HPDE6-E6E7 (cell line): Measurements from ENCODE around the gene ASB8.
A peak's percentile ranks its signal among the peaks of the same experiment; 100 is the strongest.

ENCODE experiments used
- DNase-seq: peaks from one replicate; pipeline ENCODE4 v3.0.0; 2011; ENCODE audit warnings: missing footprints; ENCODE audit errors: extremely low spot score

Gene ASB8, protein sequence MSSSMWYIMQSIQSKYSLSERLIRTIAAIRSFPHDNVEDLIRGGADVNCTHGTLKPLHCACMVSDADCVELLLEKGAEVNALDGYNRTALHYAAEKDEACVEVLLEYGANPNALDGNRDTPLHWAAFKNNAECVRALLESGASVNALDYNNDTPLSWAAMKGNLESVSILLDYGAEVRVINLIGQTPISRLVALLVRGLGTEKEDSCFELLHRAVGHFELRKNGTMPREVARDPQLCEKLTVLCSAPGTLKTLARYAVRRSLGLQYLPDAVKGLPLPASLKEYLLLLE

GRCh38 chr12:48157018-48157888 is at the start of gene ASB8:
TSS of gene ASB8 (minus strand) at chr12:48157515. CDS start at chr12:48153496, 4,019 bp downstream.
- DNase-seq = peak; percentile 96

DNA sequence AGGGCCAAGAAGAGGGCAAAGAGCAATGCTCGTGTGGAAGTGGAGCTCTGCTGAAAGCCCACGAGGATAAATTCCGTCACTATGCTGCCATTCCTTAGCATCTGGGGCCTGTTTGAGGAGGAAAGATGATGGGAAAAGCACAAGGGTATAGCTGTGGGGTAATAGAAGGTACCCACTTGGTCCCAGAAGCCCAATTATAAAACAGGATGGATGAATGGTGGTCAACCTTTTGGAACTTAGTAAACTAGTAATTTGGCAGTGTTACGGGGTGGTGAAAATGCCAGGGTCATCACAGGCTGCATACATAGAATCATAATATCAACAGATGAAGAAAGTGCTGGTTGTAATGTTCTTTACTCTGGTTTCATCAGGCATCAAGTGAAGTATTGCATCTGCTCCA is 45.9 kb upstream of the ASB8 start, which contains the start of gene OR10AD1:
Gene OR10AD1 (minus strand): TSS at position 101 of the 400 bp plus-strand sequence. CDS start 0 bp downstream, at position 101.
- DNase-seq = no peak

DNA sequence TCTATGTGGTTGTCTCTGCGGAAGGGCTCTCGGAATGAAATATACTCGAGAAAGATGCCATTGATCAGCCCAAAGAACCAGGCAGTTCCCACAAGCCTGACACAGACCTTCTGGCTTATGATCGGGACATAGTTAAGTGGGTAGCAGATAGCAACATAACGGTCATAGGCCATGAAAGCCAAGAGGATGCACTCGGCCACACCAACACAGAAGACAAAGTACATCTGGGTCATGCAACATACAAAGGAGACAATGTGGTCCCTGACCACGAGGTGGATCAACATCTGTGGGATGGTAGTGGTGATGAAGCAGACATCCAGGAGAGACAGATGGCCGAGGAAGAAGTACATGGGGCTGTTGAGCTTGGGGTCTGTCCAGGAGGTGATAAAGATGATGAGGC is 45.5 kb upstream of the ASB8 start:
- no peak for DNase-seq

DNA sequence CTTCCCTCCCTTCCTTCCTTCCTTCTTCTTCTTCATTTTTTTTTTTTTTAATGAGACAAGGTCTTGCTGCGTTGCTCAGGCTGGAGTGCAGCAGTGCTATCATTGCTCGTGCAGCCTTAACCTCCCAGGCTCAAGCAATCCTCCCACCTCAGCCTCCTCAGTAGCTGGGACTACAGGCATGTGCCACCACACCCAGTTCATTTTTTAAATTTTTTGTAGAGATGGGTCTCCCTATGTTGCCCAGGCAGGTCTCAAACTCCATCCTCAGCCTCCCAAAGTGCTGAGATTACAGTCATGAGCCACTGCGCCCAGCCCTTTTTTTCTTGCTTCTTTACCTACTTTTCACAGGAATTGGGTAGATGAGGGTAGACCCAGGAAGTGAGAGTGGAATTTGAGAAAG is 44.2 kb upstream of the ASB8 start:
- no peak for DNase-seq

DNA sequence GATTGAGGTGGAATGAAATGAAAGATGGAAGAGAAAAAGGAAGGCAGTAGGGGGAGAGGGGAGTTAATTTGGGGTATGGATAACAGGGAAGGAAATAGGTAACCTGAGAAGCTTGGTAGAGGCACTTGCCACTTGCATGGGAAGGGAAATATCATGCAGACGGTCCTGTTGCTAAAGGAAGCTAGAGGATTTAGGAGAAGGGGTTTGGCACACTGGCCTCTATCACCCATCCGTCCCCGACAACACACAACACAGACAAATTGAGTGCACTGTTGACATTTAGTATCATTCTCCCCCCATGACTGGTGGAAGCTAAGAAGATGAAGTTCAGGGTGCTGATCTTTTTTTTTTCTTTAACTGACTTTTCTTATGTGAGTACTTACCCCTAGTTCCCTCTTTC is 43.8 kb upstream of the ASB8 start:
- DNase-seq = no peak

DNA sequence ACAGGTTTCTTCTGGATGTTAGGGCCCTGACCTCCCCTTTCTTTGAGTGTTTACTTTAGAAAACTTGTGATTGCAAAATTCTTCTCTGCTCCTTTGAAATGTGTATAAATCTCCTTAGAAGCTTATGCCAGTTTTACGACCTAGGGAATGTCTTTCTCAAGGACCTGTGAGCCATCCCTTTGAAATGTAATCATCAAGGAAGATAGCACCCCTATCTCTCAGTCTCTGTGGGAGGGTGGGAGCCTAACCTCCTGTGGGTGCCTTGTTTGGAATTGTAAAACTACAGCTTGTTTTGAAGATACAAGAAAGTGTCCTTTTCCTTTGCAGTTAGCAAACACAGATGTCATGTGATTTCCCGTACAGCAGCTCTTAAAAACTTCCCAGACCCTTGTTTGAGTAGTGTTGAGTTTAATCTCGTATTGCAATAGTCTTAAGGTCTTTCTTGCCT is 42.5 kb upstream of the ASB8 start:
- no peak for DNase-seq

GRCh38 chr12:48198985-48199384 is 41.7 kb upstream of the ASB8 start:
- no peak for DNase-seq

- DNase-seq = no peak
Measured at GRCh38 chr12:48198672-48198971, 41.3 kb upstream of the ASB8 start.

- peak; percentile 97 for DNase-seq
Measured at GRCh38 chr12:48197971-48198671, 40.8 kb upstream of the ASB8 start.

GRCh38 chr12:48197549-48197970 is 40.2 kb upstream of the ASB8 start:
- no peak for DNase-seq

GRCh38 chr12:48194799-48195201 is 37.5 kb upstream of the ASB8 start:
- DNase-seq = no peak

DNA sequence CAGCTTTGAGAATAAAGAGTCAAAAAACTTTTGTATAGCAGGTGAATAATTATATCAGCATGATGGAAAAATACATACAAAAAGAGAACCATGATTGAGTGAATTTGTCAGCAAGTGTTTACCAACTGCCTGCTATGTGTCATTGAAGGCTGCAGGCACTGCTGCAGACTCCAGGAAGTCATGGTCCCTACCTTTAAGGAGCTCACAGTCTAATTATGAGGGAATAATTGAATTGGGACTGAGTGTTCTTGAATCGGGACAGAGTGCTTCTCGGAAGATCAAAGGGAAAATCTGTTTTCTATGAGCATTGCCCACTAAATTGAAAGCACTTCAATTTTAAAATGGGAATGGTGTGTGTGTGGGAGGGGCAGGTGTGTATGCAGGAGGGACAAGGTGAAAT is 36.3 kb upstream of the ASB8 start:
- DNase-seq = no peak

GRCh38 chr12:48192861-48193260 is 35.5 kb upstream of the ASB8 start:
- DNase-seq = no peak

- no peak for DNase-seq
Measured at GRCh38 chr12:48191096-48191495, 33.8 kb upstream of the ASB8 start.

- DNase-seq = peak; percentile 33
Measured at GRCh38 chr12:48189331-48190125, 32.2 kb upstream of the ASB8 start.

DNA sequence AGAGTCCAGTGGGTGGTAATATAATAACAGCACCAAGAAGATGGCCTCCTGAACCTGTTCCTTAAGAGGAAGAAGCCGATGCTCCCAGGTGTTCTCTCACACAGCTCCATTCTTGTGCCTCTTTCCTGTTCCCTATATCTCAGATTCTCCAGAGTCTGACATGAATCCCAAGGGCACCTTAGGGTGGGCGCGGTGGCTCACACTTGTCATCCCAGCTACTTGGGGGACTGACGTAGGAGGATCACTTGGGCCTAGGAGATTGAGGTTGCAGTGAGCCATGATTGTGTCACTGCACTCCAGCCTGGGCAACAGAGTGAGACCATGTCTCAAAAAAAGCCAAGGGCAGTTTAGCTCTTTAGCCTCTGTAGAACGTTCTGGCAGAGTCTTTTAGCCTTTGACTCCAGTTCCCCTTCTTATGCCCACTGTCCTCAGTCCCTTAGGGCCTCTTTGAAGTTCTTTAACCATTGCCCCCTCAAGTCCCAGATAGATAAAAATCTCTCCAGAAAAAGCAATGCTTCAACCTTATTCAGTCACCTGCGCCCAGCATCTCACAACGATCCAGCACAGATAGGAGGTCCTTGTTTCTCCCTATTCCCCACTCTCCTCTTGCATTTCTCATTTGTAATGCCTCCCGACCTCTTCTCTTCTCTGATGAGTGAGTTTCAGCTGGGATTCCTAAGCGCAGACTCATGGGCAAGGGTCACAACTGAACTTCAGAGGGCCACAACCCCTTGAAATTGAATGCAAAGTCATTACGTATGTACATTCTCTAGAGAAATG is 30.8 kb upstream of the ASB8 start:
- DNase-seq = no peak

DNA sequence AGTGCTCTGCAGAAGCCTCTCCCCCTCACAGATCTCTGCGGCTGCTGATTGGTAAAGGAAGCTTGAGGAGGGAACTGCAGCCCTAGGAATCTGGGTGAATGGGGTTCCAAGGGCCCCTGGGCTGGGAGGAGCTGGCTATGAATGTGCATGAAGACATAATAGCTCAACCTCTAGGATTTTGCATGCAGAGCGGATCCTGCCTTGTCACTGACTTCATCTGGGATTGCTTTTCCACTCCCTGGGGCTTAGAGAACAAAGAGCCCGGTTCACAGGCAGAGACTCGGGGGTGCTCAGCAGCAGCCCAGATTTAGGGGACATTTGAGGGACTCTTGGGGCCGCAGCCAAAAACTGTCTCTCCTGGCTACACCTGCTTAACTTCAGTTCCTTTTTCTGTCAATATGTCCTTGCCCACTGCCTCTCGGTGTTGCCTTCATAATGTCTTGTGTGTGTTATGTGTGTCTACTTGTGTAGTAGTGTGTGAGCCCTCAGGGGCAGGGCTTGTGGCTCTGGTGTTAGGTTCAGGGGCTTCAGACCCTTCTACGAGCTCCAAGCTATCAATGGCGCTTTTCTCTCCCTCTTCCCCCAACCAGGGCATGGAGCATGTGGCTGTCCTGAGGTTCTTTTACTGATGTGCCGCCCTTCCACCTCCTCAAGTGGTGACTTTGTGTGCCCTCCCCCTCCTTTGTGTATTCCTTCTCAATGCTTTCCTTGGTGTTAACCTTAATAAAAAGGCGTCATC is 28.0 kb upstream of the ASB8 start:
- no peak for DNase-seq

DNA sequence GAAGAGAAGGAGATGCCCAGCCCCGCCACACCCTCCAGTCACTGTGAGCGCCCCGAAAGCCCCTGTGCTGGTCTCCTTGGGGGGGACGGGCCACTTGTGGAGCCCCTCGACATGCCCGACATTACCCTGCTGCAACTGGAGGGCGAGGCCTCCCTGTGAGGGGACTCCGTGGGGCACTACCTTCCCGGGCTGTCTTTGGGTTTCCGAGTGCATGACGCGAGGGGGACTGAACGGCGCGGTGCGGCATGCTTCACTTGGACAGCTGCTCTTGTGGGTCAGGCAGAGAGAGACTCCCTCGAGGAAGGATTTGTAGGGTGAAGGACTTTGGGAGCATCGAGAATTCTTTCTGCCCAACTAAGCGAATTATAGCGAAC is 27.2 kb upstream of the ASB8 start:
- DNase-seq = no peak

- no peak for DNase-seq
Measured at GRCh38 chr12:48183876-48184548, 26.7 kb upstream of the ASB8 start.
